H7 (cell line): ENCODE results near the gene ECT2. TPM values are rescaled to one million over a fixed set of nuclear protein-coding genes. Genes with fewer than 3 reads are reported as not detected.
"Not testable (repeated sequence)": the region's sequence is repeated elsewhere in the genome, so short reads cannot be mapped to it uniquely, and the experiment has no call there.

ENCODE experiments used
- DNase-seq: peaks from one replicate; pipeline ENCODE4 v3.0.0; 2012
- H3K27me3 ChIP-seq: 2 replicates; pipeline ENCODE4 v1.6.0; 2011; ENCODE audit warnings: mild to moderate bottlenecking, low read length; ENCODE audit not compliant: control insufficient read depth, insufficient read depth
- H3K36me3 ChIP-seq: replicated peaks from 2 replicates; pipeline ENCODE4 v1.5.1; 2011; ENCODE audit warnings: low read length; ENCODE audit not compliant: control insufficient read depth, insufficient read depth
- H3K4me3 ChIP-seq: 2 replicates; pipeline ENCODE4 v1.5.1; 2011; ENCODE audit warnings: low read depth, mild to moderate bottlenecking, control low read depth, low read length, moderate library complexity; ENCODE audit not compliant: insufficient read depth
- total RNA-seq: library from RNA; depleted of rRNA; stranded (reverse); fragments of >200 nt; shearing (Covaris generic); gene quantifications from 2 replicates; pipeline ENCODE4 v1.2.3, GENCODE V29; 2014; rRNA removed

ECT2 gene, protein sequence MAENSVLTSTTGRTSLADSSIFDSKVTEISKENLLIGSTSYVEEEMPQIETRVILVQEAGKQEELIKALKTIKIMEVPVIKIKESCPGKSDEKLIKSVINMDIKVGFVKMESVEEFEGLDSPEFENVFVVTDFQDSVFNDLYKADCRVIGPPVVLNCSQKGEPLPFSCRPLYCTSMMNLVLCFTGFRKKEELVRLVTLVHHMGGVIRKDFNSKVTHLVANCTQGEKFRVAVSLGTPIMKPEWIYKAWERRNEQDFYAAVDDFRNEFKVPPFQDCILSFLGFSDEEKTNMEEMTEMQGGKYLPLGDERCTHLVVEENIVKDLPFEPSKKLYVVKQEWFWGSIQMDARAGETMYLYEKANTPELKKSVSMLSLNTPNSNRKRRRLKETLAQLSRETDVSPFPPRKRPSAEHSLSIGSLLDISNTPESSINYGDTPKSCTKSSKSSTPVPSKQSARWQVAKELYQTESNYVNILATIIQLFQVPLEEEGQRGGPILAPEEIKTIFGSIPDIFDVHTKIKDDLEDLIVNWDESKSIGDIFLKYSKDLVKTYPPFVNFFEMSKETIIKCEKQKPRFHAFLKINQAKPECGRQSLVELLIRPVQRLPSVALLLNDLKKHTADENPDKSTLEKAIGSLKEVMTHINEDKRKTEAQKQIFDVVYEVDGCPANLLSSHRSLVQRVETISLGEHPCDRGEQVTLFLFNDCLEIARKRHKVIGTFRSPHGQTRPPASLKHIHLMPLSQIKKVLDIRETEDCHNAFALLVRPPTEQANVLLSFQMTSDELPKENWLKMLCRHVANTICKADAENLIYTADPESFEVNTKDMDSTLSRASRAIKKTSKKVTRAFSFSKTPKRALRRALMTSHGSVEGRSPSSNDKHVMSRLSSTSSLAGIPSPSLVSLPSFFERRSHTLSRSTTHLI
- total RNA-seq = 78.2 and 117 TPM in 2 replicates

- no peaks in the 10 kb centered on the region for H3K27me3 ChIP-seq
- peak within 1 kb of the TSS; percentile 87 for H3K4me3 ChIP-seq
- H3K36me3 ChIP-seq = peaks cover 6% of the 10 kb centered on the region
- peak; percentile 92 for DNase-seq
Observed at GRCh38 chr3:172750368-172751174, at the start of gene ECT2. ECT2 (plus strand) TSS chr3:172750726; CDS start chr3:172754531, 3,805 bp downstream.

DNA sequence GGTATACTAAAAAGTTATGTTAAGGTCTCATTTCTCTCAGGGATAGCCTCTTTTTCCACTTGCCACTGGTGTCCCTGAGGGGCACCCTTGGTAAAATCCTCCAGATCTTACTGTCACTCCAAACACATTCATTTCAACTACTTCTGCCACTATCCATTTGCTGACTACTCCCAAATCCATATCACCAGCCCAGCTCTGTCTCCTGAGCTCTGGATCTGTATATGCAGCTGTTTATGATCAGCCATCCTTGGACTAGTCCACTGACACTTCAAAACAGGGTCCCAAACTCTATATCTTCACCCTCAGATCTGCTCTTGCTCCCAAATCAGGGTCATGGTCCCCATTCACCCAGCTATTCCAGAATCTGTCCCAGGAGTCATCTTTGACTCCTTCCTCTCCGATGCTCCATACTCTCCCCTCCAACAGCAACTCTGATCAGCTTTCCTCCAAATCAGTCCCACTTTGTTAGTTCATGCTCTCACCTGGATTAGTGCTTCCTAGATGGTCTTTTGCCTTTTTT lies 49.5 kb upstream of the ECT2 start:
- Histone ChIP-seq H3K36me3 (no peaks in the 10 kb centered on the region), H3K27me3 (no peaks in the 10 kb centered on the region), H3K4me3 (no peak overlapping the region)
- DNase-seq = no peak

DNA sequence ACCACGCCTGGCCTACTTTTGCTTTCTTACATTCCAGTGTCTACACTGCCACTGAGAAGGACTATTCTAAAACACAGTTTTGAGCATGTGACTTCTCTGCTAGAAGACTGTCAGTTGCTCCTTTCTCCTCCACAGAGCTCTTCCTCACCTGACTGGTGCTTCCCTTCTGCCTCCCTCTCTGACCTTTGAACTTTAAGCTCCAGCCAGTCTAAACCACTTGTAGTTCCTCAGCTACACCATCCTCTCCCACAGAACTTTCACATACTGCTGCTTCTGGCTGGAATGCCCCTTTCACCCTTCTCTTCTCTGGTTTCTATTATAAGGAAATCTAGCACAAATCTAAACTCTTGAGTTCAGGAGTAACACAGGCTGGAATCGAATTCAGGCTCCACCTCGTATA lies 48.8 kb upstream of the ECT2 start:
- no peaks in the 10 kb centered on the region for H3K36me3 ChIP-seq
- no peaks in the 10 kb centered on the region for H3K27me3 ChIP-seq
- DNase-seq = no peak
- no peak overlapping the region for H3K4me3 ChIP-seq

GRCh38 chr3:172702256-172702655 lies 48.3 kb upstream of the ECT2 start:
- H3K36me3 ChIP-seq = no peaks in the 10 kb centered on the region
- H3K27me3 ChIP-seq = no peaks in the 10 kb centered on the region
- no peak overlapping the region for H3K4me3 ChIP-seq
- no peak for DNase-seq

DNA sequence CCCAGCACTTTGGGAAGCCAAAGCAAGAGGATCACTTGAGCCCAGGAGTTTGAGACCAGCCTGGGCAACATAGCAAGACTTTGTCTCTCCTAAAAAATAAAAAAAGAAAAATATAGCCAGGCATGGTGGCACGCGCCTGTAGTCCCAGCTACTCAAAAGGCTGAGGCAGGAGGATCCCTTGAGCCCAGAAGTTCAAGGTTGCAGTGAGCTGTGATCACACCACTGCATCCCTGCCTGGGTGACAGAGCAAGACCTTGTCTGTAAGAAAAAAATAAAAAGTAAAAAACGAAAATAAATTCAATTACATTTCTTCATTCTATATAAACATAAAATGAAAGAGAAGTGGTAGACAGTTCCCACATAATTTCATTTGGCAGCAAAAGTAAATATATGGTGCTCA lies 47.8 kb upstream of the ECT2 start:
- H3K4me3 ChIP-seq, DNase-seq, H3K36me3 ChIP-seq, H3K27me3 ChIP-seq: not testable (repeated sequence)

- Histone ChIP-seq H3K4me3 (no peak overlapping the region), H3K36me3 (no peaks in the 10 kb centered on the region), H3K27me3 (no peaks in the 10 kb centered on the region)
- DNase-seq = no peak
Observed at GRCh38 chr3:172704001-172704400, 46.5 kb upstream of the ECT2 start.

DNA sequence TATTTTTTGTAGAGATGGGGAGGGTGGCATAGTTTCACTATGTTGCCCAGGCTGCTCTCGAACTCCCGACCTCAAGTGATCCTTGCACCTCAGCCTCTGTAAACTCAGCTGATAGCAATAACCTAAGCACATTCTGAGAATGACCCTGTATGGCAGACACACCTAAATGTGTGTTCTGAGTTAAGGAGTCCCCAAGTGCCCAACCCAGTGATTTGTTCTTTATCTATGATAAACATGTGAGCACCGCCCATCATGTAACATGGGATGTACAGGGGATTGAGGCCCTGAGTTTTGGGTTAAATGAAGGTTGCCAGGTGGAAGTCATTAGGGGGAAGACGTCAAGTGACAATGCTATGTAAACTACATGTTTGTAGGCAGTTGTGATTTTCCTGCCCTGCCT lies 45.4 kb upstream of the ECT2 start:
- H3K36me3 ChIP-seq = no peaks in the 10 kb centered on the region
- no peak for DNase-seq
- H3K27me3 ChIP-seq = no peaks in the 10 kb centered on the region
- H3K4me3 ChIP-seq = no peak overlapping the region

DNA sequence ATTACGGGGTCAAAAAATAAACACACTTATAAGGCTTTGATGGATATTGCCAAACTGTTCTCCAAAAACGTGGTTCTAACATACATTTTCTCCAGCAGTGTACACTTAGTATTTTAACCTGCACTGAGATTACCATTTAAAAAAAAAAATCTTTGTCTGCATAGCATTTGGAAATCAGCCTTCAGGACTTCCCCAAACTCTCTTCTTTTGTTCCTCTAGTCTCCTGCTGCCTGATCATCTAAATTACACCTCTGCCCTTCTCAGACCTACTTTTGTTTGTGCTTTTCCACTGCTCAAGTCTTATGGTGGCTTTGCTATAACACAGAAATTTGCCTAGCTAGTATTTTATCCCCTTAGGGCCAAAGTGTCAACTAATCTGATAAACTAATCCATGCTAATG lies 43.5 kb upstream of the ECT2 start:
- Histone ChIP-seq H3K27me3 (no peaks in the 10 kb centered on the region), H3K36me3 (no peaks in the 10 kb centered on the region), H3K4me3 (no peak overlapping the region)
- DNase-seq = no peak

DNA sequence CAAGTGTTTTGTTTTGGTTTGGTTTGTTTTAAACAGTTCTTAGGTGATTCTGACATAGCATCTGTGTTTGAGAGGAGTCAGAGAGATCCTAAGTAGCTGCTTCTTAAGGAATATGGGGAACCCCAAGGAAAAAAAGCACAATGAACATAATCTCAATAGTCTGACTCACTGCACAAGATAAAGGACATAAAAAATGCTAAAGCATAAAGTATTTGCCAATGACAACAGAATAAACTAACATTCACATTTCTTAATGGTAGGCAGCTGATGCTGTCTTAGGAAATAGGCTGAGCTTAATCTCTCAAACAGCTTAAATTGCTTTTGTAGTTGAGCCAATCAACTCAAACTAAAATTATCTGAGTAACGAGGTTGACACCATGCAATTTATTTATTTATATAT lies 42.6 kb upstream of the ECT2 start:
- H3K4me3 ChIP-seq = no peak overlapping the region
- no peak for DNase-seq
- no peaks in the 10 kb centered on the region for H3K36me3 ChIP-seq
- no peaks in the 10 kb centered on the region for H3K27me3 ChIP-seq

GRCh38 chr3:172708921-172709773 lies 41.4 kb upstream of the ECT2 start:
- Histone ChIP-seq H3K36me3 (no peaks in the 10 kb centered on the region), H3K4me3 (no peak overlapping the region), H3K27me3 (no peaks in the 10 kb centered on the region)
- no peak for DNase-seq

DNA sequence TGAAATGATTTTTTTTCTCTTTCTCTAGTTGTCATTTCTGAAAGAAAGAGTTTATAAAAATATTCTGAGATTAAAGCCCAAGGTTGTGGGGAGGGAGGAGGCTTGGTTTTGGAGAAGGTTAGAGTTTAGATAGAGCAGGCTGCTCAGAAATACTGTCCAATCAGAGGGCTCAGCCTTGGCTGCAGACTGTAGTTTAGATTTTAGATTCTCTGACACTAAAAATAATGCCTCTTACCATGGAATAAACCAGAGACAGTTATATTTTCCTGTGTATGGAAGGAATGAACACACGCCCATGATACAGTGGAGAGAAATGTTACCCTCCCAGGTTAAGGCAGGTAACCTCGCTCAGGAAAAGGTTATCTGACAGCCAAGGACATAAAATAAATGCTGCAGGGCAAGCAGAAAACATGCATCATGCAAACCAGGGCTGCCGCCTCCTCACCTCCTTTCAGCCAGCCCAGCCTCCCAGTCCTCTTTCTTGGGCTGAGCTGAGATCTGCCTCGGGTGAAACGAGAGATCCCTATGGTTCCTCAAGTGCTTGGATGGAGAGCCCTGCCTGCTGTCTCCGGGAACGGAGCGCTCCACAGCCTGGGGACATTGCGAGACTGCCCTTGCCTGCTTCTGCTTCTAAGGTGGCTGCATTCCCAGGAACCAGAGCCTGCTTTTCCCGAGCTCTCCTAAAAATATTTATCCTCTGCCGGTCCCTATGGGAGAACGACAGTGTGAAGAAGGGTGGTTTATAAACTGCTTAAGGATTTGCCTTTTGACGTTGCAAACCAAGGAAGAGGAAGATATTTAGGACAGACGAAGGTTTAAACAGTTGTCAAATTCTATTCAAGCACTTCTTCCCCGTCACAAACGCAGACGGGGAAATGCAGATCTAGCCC lies 40.5 kb upstream of the ECT2 start:
- no peaks in the 10 kb centered on the region for H3K27me3 ChIP-seq
- H3K4me3 ChIP-seq = peak overlapping the region; percentile 74
- no peaks in the 10 kb centered on the region for H3K36me3 ChIP-seq
- DNase-seq = peak; percentile 53

GRCh38 chr3:172710664-172711453 lies 39.7 kb upstream of the ECT2 start, which contains the start of gene NCEH1:
NCEH1 (minus strand) TSS chr3:172711067; CDS start chr3:172710984, 83 bp downstream.
- DNase-seq = peak; percentile 87
- Histone ChIP-seq H3K36me3 (no peaks in the 10 kb centered on the region), H3K27me3 (no peaks in the 10 kb centered on the region), H3K4me3 (peak within 1 kb of the TSS; percentile 74)
